ENCODE results near the gene RCBTB2.

The RCBTB2 gene

DNA sequence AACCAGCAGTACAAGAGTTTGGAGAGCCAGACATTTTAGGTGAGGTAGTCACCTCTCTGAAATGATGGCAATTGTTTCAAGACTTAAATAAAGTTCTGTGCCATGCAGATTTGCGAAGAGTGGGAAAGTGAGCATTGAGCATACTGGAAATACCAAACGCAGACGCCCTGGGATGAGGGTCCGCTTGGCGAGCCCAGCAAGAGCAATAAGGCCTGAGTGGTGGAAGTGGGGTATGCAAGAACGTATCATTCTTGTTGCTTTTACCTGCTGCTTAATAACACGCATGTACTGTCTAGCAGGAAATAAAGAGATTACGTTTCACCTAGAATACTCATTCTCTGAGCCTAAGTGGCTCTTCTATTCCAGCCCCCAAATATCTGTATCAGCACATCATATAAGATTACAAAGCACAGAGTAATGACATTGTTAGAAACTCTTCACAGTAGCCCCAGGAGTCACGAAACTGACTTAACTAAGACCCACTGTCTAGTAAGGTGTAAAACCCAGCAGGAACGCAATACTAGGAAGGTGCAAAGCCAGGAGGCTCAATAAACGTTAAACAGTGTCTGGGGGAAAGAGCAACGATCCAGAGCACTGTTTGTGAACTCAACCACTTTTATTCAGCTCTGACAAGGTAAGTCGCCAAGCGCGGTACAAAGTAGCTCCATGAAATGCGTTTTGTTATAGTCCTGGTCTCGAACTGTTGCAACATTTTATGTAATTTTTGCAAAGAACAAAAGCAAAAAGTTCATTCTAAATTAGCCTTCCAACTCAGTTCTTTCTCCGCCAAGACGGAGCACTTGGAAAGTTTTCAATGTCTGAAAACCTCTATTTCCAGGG is 1.2 kb downstream of the RCBTB2 start:
- DNase-seq (ENCODE audit: low read depth in 2 of 2): no peak

DNA sequence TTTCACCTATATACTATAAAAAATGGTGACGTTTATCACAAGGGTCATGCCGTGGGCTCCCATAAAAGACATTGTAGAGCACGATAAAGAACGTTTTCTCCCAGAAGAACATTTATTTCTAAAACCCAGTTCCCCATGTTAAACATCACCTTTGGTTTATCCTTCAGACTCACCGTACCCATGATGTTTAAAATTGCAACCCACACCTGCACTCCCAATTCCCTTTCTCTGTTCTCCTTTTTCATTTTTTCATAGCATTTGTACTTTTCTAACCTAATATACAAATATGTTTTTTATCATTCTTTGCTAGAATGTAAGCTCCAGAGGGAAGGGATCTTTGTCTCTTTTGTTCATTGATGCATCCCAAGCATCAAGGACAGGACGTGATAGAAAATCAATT is 2.0 kb downstream of the RCBTB2 start:
- DNase-seq (ENCODE audit: low read depth in 2 of 2): no peak

DNA sequence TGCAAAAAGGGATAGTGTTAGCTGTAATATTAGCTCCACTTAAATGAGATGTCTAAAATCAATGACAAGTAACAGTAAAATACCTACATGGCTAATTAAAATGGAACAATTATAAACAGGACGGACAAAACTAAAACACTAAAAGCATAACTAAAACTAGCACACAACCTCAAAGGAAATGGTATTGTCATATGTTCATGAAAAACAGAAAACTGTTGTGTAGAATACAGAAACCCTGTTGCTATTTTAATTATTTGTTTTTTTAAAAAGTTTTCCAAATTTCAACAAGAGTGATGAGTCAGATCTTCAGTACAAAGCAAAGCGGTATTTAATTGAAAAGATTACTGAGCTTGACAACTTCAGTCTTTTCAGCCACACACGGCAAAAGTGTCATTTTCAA is 4.2 kb downstream of the RCBTB2 start:
- no peak for DNase-seq (ENCODE audit: low read depth in 2 of 2)

DNA sequence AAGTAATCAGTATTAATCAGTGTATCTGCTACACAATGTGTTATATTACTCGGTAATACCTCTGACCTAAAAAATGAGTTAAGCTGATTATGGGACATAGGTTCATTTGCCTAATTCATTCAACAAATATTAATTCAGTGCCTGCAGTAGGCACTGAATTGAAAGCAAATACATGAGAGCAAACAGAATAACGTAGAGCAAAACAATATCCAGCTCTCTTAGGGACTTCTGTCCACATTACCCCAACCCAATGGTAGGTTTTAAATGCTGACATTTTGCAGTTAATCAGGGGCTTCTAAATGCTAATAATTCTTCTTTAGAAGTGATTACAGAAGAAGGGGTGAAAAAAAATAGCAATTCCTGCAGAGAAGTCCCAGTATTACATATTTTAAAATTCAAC is 4.9 kb downstream of the RCBTB2 start:
- DNase-seq (ENCODE audit: low read depth in 2 of 2): no peak

DNA sequence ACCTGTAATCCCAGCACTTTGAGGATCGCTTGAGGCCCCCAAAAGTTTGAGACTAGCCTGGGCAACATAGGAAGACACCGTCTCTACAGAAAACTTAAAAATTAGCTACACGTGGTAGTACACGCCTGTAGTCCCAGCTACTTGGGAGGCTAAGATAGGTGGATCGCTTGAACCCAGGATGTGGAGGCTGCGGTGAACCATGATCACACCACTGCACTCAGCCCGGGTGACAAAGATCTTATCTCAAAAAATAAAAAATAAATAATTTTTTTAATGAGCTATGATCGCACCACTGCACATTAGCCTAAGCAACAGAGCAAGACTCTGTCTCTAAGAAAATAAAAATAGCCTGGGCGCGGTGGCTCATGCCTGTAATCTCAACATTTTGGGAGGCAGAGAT is 6.6 kb downstream of the RCBTB2 start:
- no peak for DNase-seq (ENCODE audit: low read depth in 2 of 2)

DNA sequence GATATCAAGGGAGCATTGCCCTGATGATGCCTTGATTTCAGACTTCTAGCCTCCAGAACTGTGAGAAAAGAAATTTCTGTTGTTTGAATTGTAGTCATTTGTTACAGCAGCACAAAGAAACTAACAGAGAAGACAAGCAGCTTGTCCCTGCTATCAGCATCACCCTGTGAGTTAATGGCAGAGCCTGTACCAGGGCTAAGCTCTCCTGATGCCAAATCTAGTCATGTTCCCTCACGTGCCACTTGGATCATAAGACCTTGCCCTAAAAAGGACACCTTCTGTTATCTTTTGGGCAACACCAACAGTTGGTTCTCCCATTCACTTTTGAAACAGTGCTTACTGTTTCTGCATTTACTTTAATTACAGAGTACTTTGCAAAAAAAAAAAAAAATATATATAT is 14.8 kb downstream of the RCBTB2 start:
- no peak for DNase-seq (ENCODE audit: low read depth in 2 of 2)

DNA sequence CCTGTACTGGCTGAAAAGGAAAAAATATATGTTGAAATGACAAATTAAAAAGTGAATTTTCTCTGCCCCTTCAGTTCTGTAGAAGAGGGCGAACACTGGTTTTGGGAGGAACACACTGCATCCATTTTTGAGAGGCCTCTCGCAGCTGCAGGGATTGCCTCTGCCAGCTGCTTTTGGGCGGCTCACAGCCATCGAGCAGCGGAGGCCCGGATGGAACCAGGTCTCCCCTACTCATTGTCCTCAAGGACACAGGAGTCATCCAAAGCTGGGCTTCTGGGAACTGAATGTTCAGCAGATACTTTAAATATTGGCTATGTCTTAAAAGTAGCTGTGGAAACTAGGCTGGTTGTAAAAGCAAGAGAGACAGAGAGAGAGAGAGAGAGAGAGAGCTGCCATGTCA is 17.1 kb downstream of the RCBTB2 start:
- no peak for DNase-seq (ENCODE audit: low read depth in 2 of 2)

DNA sequence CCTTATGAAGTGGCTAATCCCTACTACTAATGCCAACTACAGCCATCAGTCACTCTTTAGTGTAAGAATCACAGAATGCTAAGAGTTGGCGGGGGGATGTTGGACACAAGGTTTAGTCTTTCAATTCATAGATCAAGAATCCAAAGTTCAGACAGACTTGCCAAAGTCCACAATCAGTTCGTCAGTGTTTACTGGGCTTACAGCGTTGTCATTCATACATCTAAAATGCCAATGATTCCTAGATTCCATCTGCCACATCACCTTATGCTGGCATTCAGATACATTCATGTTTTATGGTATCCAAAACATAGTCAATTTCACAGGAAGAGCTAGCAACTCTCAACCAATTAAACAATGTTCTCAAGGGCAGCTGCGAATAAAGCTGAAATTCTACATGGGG is 18.1 kb downstream of the RCBTB2 start:
- DNase-seq (ENCODE audit: low read depth in 2 of 2): no peak

DNA sequence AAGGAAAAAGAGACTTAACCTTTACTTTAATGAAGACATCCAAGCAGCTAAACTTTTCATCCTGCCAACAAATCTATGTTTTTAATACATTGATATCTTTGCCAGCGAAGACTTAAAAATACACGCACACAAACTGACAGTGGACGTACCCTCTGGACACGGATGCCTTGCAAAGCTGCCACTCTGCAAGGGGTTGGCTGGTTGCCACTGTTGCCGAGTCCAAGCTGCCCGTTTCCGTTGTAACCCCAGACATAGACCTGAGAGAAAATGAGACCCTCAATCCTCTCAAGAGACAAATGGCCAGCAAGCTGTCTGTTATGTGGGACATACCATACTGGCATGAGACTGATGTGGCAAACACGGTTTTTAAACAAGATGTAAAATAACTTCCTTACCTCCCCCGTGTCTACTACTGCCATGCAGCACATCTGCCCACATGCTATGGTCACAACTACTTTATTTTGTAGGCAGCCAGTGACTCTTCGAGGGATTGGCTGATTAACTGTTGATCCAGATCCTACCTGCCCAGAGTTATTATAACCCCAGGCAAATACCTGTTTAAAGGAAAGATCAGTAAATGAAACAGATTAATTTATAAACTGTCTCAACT is 21.2 kb downstream of the RCBTB2 start:
- no peak for DNase-seq (ENCODE audit: low read depth in 2 of 2)

DNA sequence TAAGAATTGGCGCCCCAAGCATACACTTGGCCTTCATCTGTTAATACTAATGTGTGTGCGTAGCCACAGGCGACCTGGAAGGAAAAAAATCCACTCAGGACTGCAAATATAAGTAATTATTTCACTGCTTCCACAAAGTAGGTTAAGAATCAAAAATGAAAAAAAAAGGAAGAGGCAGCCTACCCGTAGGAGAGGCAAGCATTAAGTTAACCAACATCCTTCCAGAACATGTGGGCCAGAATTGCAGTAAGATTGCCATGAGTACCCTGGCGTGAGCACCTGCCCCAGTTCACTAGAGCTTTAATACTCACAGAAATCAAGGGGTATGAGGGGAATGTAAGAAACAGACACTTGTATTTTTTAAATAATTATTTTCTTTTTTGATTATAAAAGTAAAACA is 22.2 kb downstream of the RCBTB2 start:
- no peak for DNase-seq (ENCODE audit: low read depth in 2 of 2)

DNA sequence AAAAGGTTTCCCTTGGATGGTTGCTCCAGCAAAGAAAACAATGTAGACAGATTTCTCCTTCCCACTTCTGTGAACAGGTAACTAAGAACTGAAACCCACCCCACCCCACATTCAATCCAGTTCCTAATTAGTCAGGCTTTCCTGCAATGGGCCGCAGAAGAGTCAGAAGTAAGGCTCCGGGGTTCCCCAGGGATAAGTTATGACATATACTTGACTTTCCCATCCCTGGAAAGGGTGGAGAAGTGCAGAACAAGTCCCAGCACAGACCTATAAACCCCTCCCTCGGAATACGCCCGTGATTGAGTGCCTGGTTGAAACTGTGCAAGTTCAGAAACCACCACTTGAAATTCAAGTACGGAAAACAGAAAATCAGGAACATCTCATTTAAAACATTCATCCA is 24.9 kb downstream of the RCBTB2 start:
- DNase-seq (ENCODE audit: low read depth in 2 of 2): no peak

DNA sequence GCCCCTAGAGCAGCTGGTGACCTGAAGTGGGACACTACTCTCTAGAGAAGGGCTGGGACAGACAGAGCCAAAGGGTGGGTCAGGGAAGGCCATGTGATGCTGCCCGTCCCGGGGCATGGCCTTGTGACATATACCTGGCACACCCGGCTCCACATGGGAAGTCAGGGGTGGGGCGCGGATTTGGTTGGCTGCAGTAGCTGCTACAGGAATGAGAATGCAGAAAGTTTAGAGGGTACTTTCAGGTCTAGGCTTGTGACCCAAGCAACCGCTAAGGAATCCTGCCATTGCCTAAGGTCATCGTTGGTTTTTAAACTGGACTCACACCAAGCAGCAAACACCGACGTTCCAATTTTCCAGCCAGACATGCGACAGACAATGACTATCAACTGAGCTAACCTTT is 25.9 kb downstream of the RCBTB2 start:
- DNase-seq (ENCODE audit: low read depth in 2 of 2): no peak

DNA sequence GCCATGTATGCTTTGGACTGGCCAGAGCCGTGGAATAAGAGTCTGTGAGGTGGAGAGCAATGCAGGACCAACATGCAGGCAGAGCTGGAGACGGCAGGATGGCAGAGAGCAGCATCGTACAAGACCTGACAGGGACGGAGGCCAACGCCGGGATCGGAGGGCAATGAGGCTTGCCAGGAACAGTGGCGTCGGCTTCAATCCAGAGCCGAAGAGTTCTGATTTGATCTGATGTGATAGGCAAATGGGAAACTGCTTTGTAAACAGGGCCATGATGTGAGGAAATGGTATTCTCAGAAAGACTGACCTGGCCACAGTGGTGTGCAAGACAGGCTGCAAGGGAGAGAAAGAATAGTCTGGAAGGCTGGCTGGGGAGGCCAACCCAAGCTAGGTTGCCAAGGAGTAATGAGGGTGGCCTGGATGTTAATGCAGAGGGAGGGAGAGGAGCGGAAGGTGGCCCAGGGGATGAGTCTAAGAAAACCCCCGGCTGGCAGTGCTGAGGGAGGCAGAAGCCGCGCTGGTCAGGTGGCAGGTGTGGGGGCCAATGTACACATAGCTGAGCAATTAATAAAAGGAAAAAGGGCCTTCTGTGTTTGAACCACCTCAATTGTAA is 26.7 kb downstream of the RCBTB2 start:
- no peak for DNase-seq (ENCODE audit: low read depth in 2 of 2)

DNA sequence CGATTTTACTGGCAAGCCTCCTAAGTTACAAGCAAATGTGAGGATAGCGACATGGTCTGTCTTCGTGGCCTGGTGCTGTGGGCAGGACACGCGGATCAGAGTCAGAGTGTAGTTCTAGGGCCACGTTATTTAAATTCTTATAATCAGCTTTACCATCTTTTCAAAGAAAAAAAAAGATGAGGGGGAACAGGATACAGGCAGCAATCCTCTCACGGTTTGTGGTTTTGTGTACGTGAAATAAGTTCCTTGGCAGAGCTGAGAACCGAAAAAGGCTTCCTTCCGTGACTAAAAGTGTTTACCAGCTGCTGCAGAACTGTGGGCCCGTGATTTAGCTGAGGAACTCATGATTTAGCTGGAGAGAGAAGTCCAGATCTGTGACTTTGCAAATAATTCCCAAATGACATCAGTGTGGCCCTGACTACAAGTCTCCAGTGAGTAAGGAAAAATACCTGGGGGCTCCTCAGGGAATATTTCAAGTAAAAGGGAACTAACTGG is 27.2 kb downstream of the RCBTB2 start:
- DNase-seq (ENCODE audit: low read depth in 2 of 2): no peak

DNA sequence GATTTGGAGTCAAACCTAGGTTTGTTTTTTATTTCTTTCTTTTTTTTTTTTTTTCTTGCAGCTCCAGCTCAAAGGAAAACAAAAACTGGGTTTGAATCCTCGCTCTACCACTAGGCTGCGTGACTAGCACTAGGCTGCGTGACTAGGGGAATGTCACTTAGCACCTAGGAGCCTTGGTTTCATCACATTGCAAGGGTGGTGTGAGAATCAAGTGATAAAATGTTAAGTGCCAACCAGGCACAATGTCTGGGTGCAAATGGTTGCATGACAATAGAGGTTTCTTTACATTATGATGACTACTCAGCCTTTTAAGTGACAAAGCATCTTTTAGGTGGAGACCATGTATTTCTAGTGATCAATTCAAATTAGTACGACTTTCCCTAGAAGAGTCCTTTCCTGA is 27.9 kb downstream of the RCBTB2 start:
- no peak for DNase-seq (ENCODE audit: low read depth in 2 of 2)

DNA sequence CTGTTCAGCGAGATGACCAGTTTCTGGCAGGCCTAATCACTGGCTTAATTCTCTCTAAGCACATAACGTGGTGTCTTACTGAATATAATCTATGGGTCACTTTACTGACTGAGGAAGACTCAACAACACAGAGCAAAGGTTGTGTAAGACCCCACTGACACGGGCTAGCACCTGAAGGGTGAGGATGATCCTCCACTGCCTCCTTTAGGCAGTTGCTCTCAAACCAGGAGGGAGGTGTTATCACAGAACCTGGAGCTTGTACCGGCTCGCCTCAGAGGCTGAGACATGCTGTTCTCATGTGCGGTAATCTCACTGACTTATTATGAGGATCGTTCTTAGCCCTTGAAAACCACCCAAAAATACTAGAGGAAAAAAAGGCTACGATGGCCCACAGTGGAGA is 28.3 kb downstream of the RCBTB2 start:
- DNase-seq (ENCODE audit: low read depth in 2 of 2): no peak

DNA sequence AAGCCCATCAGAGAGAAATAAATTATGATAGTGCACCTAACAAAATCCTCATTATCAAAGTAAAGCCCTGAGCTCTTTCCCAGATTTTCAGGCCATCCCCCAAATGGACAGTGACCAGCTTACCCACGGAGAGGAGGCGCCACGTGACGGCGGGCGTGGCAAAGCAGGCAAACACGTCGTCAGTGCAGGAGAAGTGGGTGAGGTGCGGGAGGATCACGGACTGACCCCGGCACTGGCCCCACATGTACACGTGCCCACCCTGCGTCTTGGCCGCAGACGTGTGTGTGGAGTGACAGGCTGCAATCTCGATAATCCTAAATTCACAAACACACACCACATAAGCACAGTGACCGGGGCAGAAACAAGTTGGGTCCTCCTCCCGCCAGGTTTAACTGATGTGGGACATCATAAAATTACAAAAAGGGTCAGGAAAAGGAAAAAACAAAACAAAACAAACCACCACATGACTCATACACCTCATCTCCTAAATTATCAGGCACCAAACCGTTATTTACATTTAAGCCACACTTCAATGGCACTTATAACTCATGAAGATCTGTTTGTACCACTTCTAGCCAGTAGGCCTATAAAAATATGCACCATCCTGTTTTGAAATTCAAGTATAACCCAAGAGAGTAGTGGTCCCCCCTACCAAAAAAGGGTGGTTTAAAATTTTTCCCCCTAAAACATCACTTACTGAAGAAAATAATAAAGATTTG is 30.1 kb downstream of the RCBTB2 start:
- DNase-seq (ENCODE audit: low read depth in 2 of 2): no peak

DNA sequence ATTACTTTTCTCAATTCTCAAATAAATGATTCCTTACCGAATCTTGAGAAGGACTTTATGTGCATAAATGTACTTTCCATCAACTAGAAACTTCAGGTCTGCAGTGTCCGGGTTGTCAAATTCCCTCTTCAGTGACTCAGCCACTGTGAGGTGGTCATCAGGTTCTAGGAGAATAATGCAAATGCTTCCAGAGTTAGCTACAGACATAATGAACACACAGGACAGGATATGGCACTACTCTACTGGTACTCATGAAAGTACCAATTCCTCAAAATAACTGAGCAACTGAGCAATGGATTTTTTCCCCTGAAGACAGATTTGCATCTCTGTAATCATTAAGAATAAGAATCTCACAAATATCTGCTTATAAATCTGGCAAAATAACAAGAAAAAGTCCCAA is 31.2 kb downstream of the RCBTB2 start:
- DNase-seq (ENCODE audit: low read depth in 2 of 2): no peak

DNA sequence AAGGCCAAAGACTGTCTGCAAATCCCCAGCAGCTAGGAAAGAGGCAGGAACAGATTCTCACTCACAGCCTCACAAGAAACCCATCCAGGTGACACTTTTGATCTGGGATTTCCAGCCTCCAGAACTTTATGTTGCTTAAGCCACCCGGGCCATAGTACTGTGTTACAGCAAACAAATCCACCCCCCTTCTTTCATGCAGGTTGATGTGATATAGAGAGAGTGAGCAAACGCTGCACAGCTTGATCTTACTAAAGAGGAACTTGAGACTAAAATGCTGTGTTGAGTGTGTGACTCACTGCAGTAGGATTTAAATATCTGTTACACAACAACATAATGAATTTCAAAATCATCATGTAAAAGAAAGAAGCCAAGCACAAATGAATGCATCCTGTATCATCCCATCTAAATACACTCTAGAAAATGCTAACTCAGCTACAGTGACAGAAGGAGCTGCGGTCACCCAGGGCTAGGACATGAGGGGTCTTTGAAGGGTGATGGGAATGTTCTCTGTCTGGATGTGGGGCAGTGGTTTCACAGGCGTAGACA is 32.2 kb downstream of the RCBTB2 start:
- DNase-seq (ENCODE audit: low read depth in 2 of 2): no peak

DNA sequence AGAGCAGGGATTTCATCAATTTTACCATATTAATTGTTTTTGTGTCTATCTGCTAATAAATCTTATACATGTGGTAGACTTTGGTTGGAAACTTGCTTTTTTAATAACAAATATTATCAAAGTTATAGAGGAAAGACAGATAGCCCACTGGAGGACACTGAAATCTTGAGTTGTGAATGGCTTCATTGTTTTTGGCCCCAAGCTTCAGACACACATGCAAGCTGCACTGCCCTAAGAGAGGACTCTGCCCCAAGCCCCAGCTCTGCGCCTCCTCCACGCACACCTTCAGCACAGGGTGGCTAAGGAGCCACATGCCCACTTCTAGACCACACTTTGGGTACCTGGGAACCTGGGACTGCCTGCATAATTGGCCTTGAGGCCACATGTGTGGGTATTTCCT is 35.2 kb downstream of the RCBTB2 start:
- DNase-seq (ENCODE audit: low read depth in 2 of 2): no peak

DNA sequence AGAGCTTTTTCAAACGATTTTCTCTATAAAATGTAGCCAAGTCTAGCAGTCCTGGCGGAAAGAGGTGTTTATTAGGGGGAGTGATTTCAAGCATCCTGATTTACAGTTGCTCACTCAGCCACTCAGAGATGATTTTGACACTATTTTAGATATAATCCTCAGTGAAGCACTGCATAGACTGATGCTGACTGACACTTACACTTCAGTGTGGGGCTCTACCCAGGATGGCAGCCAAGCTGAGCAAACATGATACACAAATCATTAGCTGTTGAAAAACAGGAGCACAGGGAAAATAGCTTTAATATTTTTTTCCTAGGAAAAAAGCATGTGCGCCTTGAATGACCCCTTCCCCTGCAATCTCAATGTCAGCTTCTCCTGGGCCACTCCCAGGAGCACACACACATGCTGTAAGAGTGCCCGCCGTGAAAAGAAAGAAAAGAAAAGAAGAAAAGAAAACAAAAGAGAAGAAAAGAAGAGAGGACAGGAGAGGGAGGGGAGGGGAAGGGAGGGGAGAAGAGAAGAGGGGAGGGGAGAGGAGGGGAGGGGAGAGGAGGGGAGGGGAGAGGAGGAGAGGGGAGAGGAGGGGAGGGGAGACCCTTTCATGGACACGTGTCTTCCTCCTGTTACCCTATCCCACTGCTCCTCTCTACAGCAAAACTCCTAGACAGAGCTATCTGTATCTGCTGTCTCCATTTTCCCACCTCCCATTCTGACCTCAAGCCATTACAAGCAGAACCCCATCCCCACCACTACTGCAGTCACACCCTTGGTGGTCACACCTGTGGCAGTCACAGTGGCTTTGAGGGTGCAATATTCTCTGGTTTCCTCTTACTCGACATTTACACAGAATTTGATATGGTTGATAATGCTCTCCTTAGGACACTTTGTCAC is 36.4 kb downstream of the RCBTB2 start:
- DNase-seq (ENCODE audit: low read depth in 2 of 2): no peak
